Endothelial cell of umbilical vein (primary cell): Measurements from ENCODE around the gene SART3. TPM values are rescaled to one million over a fixed set of nuclear protein-coding genes. Genes with fewer than 3 reads are reported as not detected.

Experiments used
- BruUV-seq: library from RNA; stranded (reverse); fragments of 400-500 nt; replicated peaks from 2 replicates; lab custom pipeline; 2021; lab: Mats Ljungman, UMichigan
- CTCF ChIA-PET: fragments of 300-600, 350-600 bp; sonication (Branson Sonifier 250); formaldehyde crosslinking; loops from one replicate; lab custom pipeline; 2021; ENCODE audit warnings: antibody characterized with exemption, inconsistent platforms; lab: Charles Lee
- POLR2A ChIA-PET: fragments of 300-600, 350-600 bp; sonication (Branson Sonifier 250); formaldehyde crosslinking; loops from one replicate; lab custom pipeline; 2021; ENCODE audit warnings: antibody characterized with exemption, inconsistent platforms; lab: Charles Lee
- DNase-seq: peaks from one replicate; pipeline ENCODE4 v3.0.0-alpha.2; 2011; ENCODE audit warnings: low read depth, low spot score
- FAIRE-seq: peaks from 2 replicates; lab custom pipeline; 2011; peaks lifted over from hg19 to GRCh38; lab: Jason Lieb, UNC
- H2AFZ ChIP-seq: 2 replicates; pipeline ENCODE4 v1.6.0; 2012; ENCODE audit warnings: low read depth, low read length, control low read depth, inconsistent platforms
- H3K27ac ChIP-seq: 2 replicates; pipeline ENCODE4 v1.5.1; 2011; ENCODE audit warnings: low read depth, mild to moderate bottlenecking, control low read depth, low read length, moderate library complexity; ENCODE audit not compliant: insufficient read depth
- H3K27me3 ChIP-seq, 2 experiments: 2 replicates each; pipeline versions ENCODE4 v1.6.0 to v1.6.1; 2011; ENCODE audit warnings: low read length in 2 of 2, mixed read lengths in 1 of 2; ENCODE audit not compliant: control insufficient read depth in 2 of 2, insufficient read depth in 2 of 2
- H3K36me3 ChIP-seq, 2 experiments: 2 replicates in 1 of 2; 3 replicates in 1 of 2; pipeline ENCODE4 v1.5.1; 2011; ENCODE audit warnings: low read length in 2 of 2, mild to moderate bottlenecking in 1 of 2, moderate library complexity in 1 of 2; ENCODE audit not compliant: control insufficient read depth in 2 of 2, insufficient read depth in 2 of 2; ENCODE audit errors: extremely low read depth in 1 of 2
- H3K4me1 ChIP-seq: 3 replicates; pipeline ENCODE4 v1.5.1; 2011; ENCODE audit warnings: mild to moderate bottlenecking, low read length; ENCODE audit not compliant: control insufficient read depth, insufficient read depth; ENCODE audit errors: extremely low read depth
- H3K4me2 ChIP-seq: 2 replicates; pipeline ENCODE4 v1.6.1; 2011; ENCODE audit warnings: low read length, control low read depth, mixed read lengths; ENCODE audit not compliant: insufficient read depth
- H3K4me3 ChIP-seq, 3 experiments: fragments of 200-600 bp in 1 of 3; sonication (generic), shearing (Covaris generic) in 1 of 3; replicated peaks in 1 of 3; 2 replicates each; pipeline ENCODE4 v1.5.1; 2011 to 2016; ENCODE audit warnings: control low read depth in 3 of 3, low read length in 3 of 3, mild to moderate bottlenecking in 2 of 3, inconsistent platforms in 1 of 3, low read depth in 1 of 3, moderate library complexity in 1 of 3; ENCODE audit not compliant: insufficient read depth in 1 of 3
- H3K79me2 ChIP-seq: 2 replicates; pipeline ENCODE4 v1.6.0; 2012; ENCODE audit warnings: low read length, inconsistent platforms; ENCODE audit not compliant: control insufficient read depth, insufficient read depth
- H3K9ac ChIP-seq: replicated peaks from 2 replicates; pipeline ENCODE3; 2011; ENCODE audit warnings: low read length, control low read depth; ENCODE audit not compliant: insufficient read depth; ENCODE audit errors: extremely low read depth
- H3K9me1 ChIP-seq: replicated peaks from 3 replicates; pipeline ENCODE4 v1.6.0; 2011; ENCODE audit warnings: mild to moderate bottlenecking, low read length; ENCODE audit not compliant: control insufficient read depth, insufficient read depth; ENCODE audit errors: extremely low read depth
- H3K9me3 ChIP-seq: replicated peaks from 2 replicates; pipeline ENCODE4 v1.5.1; 2012; ENCODE audit warnings: low read length, inconsistent platforms; ENCODE audit not compliant: control insufficient read depth, insufficient read depth
- H4K20me1 ChIP-seq: replicated peaks from 2 replicates; pipeline ENCODE3; 2011; ENCODE audit warnings: mild to moderate bottlenecking, low read length; ENCODE audit not compliant: control insufficient read depth, insufficient read depth; ENCODE audit errors: extremely low read depth
- CTCF ChIP-seq, 2 donors: IDR thresholded peaks; 1 replicate in 1 of 2; 2 replicates in 1 of 2; pipeline ENCODE4 v1.5.1; 2011; ENCODE audit warnings: low read length in 2 of 2, mild to moderate bottlenecking in 2 of 2, moderate library complexity in 2 of 2, control low read depth in 1 of 2, inconsistent platforms in 1 of 2, low read depth in 1 of 2; ENCODE audit not compliant: insufficient read depth in 1 of 2; ENCODE audit errors: extremely low read depth in 1 of 2
- EZH2 ChIP-seq: IDR thresholded peaks from 2 replicates; pipeline ENCODE4 v1.6.1; 2012; ENCODE audit warnings: borderline replicate concordance, low read depth, mild to moderate bottlenecking, moderate library complexity, low read length, inconsistent platforms; ENCODE audit not compliant: severe bottlenecking
- FOS ChIP-seq: IDR thresholded peaks from 2 replicates; pipeline ENCODE4 v1.6.1; 2011; ENCODE audit warnings: mild to moderate bottlenecking, low read length, moderate library complexity, borderline replicate concordance; ENCODE audit not compliant: insufficient read depth
- GATA2 ChIP-seq: IDR thresholded peaks from 2 replicates; pipeline ENCODE4 v1.7.0; 2011; ENCODE audit warnings: low read depth, mild to moderate bottlenecking, moderate library complexity, mixed read lengths, low read length; ENCODE audit not compliant: insufficient read length, insufficient read depth
- JUN ChIP-seq: IDR thresholded peaks from 2 replicates; pipeline ENCODE4 v1.6.1; 2011; ENCODE audit warnings: borderline replicate concordance, low read depth; ENCODE audit not compliant: insufficient read length, insufficient read depth
- MAX ChIP-seq: IDR thresholded peaks from 2 replicates; pipeline ENCODE4 v1.6.1; 2011; ENCODE audit not compliant: insufficient read depth, insufficient read length
- MYC ChIP-seq: IDR thresholded peaks from one replicate; pipeline ENCODE4 v1.6.1; 2011; ENCODE audit warnings: mild to moderate bottlenecking, low read depth, low read length
- POLR2A ChIP-seq: IDR thresholded peaks from 2 replicates; pipeline ENCODE4 v1.6.1; 2012; ENCODE audit warnings: low read depth, mild to moderate bottlenecking, control low read depth, low read length
- POLR2AphosphoS5 ChIP-seq: IDR thresholded peaks from 2 replicates; pipeline ENCODE4 v1.6.1; 2012; ENCODE audit warnings: low read depth, mild to moderate bottlenecking, control low read depth, low read length, moderate library complexity; ENCODE audit not compliant: insufficient read depth
- dilution Hi-C: fragments of 300-500 bp; cut with MboI; formaldehyde crosslinking; loops from one replicate; pipeline ENCODE4 v1.15.0; 2019; ENCODE audit warnings: low sequenced_read_pairs; ENCODE audit not compliant: extremely low pct_ligation_motif_present
- intact Hi-C: fragments of 100-400 bp; cut with micrococcal nuclease; formaldehyde crosslinking; loops from one replicate; pipeline ENCODE4 v1.10.0; 2022
- polyA plus RNA-seq, 4 experiments: library from polyadenylated mRNA; depleted of rRNA in 3 of 4; stranded (reverse) in 3 of 4; unstranded in 1 of 4; fragments of >200 nt; gene quantifications; 2 replicates each; pipeline versions ENCODE4 v1.2.1 to v1.2.3, GENCODE V29; 2011 to 2012; ENCODE audit warnings: missing spikeins in 1 of 4
- total RNA-seq: library from RNA; stranded (reverse); gene quantifications from 2 replicates; pipeline ENCODE4 v1.2.3, GENCODE V29; 2021

The SART3 gene
- total and polyA plus RNA-seq, 2 donors (not counting 3 experiments of a cell fraction or from before 2014, with no cell fraction given) = 13.9 to 50.7 TPM

- Histone ChIP-seq H3K79me2 (no peaks in the 10 kb centered on the region), H3K9me1 (no peaks in the 10 kb centered on the region), H2AFZ (no peak overlapping the region), H3K9me3 (no peaks in the 10 kb centered on the region), H3K4me3 (no peak overlapping the region), H3K4me1 (no peaks in the 10 kb centered on the region), H3K9ac (no peak overlapping the region), H3K27ac (no peak overlapping the region), H3K36me3 (peaks cover 30 to 70% of the 10 kb centered on the region in 2 experiments), H3K4me2 (no peak overlapping the region), H3K27me3 (no peaks in the 10 kb centered on the region), H4K20me1 (no peaks in the 10 kb centered on the region)
- DNase-seq (no peak), FAIRE-seq (no peak)
- intact Hi-C loops = no loop called here
- POLR2A ChIA-PET = no interaction called here
- CTCF ChIA-PET = no interaction called here
- TF ChIP-seq POLR2AphosphoS5 = no peak
- TF ChIP-seq MAX = no peak
- no TSS peak for BruUV-seq
- dilution Hi-C loops = no loop called here
Observed at GRCh38 chr12:108526482-108527165, 34.3 kb downstream of the SART3 start.

GRCh38 chr12:108525681-108526080, 35.3 kb downstream of the SART3 start:
- H3K9ac ChIP-seq = no peak overlapping the region
- dilution Hi-C loops = no loop called here
- no peaks in the 10 kb centered on the region for H3K79me2 ChIP-seq
- no peaks in the 10 kb centered on the region for H4K20me1 ChIP-seq
- intact Hi-C loops = no loop called here
- H3K4me2 ChIP-seq = no peak overlapping the region
- no TSS peak for BruUV-seq
- H3K9me3 ChIP-seq = no peaks in the 10 kb centered on the region
- ChIA-PET CTCF (no interaction called here), POLR2A (no interaction called here)
- H3K27me3 ChIP-seq = no peaks in the 10 kb centered on the region
- H3K27ac ChIP-seq = no peak overlapping the region
- FAIRE-seq (no peak), DNase-seq (no peak)
- no peaks in the 10 kb centered on the region for H3K9me1 ChIP-seq
- no peak overlapping the region for H3K4me3 ChIP-seq
- no peaks in the 10 kb centered on the region for H3K4me1 ChIP-seq
- peaks cover 33 to 72% of the 10 kb centered on the region in 2 experiments for H3K36me3 ChIP-seq
- no peak for TF ChIP-seq JUN
- no peak for TF ChIP-seq POLR2A
- TF ChIP-seq CTCF (IDR thresholded peaks at IDR 0.05; ENCODE audit: extremely low read depth in 1 of 2, insufficient read depth in 1 of 2, low read depth in 1 of 2, low read length in 2 of 2) = no peak
- no peak for TF ChIP-seq POLR2AphosphoS5
- no peak for TF ChIP-seq GATA2
- no peak for TF ChIP-seq MYC
- TF ChIP-seq FOS = no peak
- no peak for TF ChIP-seq MAX
- no peak for TF ChIP-seq EZH2
- no peak overlapping the region for H2AFZ ChIP-seq
